RPMI8226 (cell line): ENCODE data around the gene OR10H5.
"Not testable (repeated sequence)": the region's sequence is repeated elsewhere in the genome, so short reads cannot be mapped to it uniquely, and the experiment has no call there.

Source experiments
- DNase-seq: peaks from one replicate; pipeline ENCODE4 v3.0.0-alpha.2; 2015

The OR10H5 gene

DNA sequence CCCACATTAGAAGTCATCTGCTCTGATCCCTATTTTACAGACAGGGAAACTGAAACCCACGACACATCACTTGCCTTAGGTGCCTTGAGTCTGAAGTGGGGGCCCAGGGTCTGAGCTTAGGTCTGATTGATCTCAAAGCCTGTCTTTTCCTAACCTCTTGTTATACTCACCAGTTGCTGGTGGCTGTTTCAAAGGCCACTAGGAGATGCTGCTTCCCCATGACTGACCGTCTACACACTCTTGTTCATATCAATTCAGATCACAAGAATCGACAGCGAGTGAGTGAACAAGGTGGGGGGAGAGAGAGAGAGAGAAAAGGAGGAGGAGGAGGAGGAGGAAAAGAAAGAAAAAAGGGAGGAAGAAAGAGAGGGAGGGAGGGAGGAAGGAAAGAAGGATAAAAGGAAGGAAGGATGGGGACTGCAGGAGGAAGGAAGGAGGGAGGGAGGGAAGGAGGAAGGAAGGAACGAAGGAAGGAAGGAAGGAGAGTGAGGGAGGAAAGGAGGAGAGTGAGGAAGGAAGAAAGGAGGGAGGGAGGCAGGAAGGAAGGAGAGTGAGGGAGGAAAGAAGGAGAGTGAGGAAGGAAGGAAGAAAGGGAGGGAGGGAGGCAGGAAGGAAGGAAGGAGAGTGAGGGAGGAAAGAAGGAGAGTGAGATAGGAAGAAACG, 24.7 kb downstream of the OR10H5 start:
- peak; percentile 44 for DNase-seq

DNA sequence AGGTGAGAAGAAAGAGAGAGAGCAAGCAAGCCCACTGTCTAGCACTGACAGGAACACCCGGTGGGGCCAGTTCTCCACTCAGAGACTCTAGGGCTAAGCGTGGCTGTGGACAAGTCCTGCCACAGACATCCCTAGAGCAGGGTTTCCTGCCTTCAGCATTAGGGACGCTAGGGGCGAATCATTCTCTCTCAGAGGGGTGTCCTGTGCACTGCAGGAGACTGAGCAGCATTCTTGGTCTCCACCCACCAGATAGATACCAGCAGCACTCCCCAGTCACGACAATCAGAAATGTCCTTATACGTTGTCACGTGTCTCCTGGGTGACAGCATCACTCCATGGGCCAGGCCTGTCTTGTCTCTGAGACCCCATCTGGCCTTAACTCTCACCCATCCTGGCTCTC, 26.5 kb downstream of the OR10H5 start:
- DNase-seq: no peak

DNA sequence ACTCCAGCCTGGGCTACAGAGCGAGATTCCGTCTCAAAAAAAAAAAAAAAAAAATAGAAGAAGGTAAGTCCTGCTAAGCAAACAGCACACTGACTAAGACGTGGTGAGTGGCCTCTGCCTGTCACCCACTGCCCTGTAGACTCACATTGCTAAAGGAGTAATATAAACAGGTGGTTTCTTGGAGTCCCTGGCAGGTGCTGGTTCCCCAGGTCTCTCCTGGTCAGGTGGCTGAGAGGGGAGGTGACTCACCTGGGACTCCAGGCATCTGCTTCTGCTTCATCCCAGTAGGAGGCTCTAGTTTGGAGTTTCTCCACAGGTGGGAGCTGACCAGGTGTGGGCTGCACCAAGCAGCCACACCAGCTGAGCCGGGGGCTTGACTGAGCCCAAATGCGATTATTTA, 27.8 kb downstream of the OR10H5 start, which contains the start of gene OR10H1:
OR10H1 (minus strand) TSS at position 359 of the 400 bp plus-strand sequence. CDS start 7,627 bp downstream, outside the sequence.
- DNase-seq: peak; percentile 5

DNA sequence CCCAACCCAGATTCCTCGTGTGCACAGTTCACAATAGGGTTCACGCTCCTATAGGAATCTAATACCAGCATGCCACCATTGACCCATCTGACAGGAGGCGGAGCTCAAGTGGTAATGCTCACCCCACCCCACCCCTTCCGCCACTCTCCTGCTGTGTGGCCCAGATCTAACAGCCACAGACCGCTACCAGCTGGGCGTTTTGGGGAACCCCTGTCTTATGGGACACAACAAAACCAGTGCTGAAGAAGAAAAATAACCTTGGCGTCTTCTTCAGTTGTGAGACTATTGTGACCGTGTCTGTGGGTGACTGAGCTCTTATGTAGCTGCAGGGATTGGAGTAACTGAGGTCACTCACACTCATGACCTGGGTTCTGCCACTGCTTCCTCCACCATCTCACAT, 33.2 kb downstream of the OR10H5 start:
- DNase-seq: no peak

DNA sequence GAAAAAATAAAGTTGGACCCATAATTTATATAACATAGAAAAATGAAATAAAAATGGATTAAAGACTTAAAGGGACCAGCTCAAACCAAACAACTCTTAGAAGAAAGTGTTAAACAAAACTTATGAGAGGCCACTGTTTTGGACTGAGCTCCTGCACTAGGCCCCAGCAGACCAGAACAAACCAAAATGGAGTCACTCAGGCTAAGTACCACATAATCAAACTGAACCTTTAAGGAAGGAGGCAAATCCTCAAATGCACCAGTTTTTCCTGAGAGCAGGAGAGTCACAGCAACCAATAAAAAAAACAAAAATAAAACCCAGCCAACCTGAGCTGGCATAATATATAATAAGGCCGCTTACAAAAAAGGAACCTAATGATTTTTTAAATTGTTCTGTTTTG, 38.3 kb downstream of the OR10H5 start:
- no peak for DNase-seq

DNA sequence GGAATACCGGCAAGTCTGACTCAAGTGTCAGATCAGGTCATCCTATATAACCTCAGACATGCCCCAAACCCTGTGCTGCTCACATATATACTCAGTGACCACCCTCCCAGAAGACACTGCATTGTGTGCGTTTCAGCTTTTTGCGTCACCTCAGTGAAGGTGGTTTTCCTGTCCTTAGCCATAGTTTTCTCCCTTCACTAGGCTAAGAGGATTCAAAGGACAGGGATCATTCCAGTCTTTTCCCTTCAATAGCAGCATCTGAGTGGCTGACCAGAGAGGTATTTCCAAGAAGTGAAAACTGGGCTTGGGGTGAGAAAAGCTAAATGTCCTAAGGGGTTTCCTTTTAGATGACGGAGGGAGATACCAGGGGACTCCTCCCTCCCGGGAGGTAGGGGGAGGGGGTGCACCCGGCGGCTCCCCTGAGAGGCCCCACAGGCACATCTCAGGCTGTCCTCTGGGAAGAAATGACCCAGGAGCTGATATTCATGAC, 40.7 kb downstream of the OR10H5 start:
- DNase-seq: no peak

DNA sequence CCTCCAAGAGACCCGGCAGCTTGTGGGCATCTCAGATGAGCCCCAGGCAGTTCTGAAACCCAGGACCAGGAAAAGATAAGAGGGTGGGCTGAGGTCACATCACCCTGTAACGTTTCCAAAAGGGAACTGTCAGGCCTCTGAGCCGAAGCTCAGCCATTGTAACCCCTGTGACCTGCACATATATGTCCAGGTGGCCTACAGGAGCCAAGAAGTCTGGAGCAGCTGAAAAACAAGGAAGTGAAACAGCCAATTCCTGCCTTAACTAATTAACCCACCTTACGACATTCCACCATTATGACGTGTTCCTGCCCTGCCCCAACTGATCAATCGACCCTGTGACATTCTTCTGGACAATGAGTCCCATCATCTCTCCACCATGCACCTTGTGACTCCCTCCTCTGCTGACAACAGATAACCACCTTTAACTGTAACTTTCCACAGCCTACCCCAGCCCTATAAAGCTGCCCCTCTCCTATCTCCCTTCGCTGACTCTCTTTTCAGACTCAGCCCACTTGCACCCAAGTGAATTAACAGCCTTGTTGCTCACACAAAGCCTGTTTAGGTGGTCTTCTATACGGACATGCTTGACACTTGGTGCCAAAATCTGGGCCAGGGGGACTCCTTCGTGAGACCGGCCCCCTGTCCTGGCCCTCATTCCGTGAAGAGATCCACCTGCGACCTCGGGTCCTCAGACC, 41.3 kb downstream of the OR10H5 start:
- peak; percentile 56 for DNase-seq

DNA sequence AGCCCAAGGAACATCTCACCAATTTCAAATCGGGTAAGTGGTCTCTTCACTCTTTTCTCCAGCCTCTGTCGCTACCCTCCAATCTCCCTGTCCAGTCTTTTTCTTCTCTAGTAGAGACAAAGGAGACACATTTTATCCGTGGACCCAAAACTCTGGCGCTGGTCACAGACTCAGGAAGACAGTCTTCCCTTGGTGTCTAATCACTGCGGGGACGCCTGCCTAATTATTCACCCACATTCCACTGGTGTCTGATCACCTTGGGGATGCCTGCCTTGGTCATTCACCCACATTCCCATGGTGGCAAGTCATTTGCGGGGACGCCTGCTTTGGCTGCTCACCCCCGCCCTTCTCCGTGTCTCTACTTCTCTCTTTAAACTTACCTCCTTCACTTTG, 41.8 kb downstream of the OR10H5 start:
- DNase-seq: no peak

DNA sequence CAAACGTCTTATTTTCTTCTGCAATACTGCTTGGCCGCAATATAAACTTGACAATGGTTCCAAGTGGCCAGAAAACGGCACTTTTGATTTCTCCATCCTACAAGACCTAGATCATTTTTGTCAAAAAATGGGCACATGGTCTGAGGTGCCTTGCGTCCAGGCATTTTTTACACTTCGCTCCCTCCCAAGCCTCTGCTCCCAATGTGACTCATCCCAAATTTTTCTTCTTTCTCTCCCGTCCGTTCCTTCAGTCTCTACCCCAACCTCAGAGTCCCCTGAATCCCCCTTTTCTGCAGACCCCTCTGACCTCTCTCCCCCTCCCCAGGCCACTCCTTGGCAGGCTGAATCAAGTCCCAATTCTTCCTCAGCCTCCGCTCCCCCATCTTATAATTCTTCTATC, 42.3 kb downstream of the OR10H5 start:
- no peak for DNase-seq

DNA sequence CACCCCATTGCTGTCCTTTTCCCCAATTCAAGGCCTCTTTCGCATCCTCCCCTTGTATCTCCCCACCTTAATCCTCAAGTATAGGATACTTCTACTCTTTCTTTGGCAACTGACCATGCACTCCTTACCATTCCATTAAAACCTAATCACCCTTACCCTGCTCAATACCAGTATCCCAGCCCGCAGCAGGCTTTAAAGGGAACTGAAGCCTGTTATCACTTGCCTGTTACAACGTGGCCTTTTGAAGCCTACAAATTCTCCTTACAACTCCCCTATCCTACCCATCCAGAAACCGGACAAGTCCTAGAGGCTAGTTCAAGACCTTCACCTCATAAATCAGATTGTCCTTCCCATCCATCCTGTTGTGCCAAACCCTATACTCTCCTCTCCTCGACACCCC, 44.2 kb downstream of the OR10H5 start:
- no peak for DNase-seq

DNA sequence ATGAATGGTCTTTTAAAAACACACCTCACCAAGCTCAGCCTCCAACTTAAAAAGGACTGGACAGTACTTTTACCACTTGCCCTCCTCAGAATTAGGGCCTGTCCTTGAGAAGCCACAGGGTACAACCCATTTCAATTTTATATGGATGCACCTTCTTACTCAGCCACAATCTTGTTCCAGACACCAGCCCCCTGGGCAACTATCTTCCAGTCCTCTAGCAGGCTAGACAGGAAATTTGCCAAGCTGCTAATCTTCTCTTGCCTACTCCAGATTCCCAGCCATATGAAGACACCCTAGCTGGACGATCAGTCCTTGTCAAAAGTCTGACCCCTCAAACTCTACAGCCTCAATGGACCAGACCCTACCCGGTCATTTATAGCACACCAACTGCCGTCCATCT, 46.8 kb downstream of the OR10H5 start:
- not testable (repeated sequence) for DNase-seq

DNA sequence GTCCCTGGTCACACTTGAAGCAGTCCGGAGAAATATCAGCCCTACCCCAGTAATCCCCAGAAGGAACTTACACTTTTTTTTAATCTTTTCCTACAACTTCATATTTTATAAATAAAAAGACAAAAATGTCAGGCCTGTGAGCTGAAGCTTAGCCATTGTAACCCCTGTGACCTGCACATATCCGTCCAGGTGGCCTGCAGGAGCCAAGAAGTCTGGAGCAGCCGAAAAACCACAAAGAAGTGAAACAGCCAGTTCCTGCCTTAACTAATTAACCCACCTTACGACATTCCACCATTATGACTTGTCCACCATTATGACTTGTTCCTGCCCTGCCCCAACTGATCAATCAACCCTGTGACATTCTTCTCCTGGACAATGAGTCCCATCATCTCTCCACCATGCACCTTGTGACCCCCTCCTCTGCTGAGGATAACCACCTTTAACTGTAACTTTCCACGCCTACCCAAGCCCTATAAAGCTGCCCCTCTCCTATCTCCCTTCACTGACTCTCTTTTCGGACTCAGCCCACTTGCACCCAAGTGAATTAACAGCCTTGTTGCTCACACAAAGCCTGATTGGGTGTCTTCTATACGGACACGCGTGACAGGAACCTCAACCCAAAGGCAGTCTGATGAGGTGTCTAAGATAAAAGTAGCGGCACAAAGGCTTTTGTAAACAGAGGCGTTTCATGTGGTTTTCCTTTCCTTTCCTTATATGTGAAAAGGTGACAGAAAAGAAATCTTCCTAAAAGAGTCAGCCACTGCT, 48.3 kb downstream of the OR10H5 start:
- DNase-seq: peak; percentile 72

DNA sequence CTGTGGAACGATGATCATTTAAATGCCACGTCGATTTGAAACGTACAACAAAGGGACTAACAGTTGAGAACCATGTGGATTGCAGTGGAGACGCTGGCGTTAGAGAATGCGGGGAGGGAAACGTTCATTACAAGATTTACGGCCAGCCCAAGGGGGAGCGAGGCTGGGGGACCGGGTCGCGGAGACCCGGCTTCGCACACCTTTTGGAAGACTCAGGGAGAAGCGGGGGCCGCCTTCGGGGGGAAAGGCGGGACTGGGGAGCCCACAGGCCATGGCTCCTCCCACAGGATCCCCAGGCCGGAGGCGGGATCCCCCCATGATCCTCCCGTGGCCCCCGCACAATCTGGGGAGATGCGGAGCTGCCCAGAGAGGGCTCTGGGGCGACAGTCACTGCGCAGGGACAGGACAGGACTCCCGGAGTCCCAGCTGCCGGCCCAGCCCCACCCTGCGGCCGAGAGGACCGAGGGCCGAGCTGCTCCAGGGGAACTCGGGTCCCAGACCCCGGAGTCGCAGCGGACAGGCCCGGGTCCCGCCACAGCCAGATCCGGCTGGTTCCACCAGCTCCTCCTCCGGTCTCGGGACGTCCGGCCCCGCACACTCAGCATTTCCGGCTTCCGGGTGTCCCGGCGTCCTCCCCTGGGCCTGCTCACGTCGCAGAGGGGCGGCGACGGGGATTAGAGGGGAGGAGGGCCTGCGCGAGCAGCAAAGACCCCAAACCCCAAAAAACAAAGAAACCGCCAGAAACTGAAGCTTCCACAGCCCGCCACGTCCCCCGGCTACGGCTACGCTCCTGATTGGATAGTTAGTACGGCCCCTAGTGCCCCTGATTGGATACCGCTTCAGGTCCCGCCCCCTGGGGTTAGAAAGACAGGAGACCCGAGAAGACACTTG, 49.1 kb downstream of the OR10H5 start:
- DNase-seq: peak; percentile 97

DNA sequence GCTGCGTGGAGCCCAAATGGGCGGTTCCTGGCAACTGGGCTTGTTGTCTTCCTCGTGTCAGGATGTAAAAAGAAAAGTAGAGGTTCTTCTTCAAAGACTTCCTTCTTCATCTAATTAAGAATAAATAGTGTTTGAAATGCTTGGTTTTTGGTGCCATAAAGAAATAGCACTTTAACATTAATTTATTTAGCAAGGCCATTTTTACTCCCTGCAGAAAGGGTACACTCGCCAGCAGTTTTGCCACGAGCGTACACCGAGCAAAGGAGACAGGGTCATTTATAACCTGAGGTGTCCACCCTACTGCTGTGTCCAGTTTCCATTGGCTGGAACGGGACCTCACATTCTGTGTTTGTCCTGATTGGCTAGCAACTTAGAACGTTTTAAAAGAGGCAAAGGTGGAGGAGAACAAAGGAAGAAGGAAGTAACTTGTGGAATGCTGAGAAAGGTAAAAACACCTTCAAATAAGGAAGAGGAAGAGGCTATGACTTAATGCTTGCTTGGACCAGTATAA, 49.8 kb downstream of the OR10H5 start:
- no peak for DNase-seq

DNA sequence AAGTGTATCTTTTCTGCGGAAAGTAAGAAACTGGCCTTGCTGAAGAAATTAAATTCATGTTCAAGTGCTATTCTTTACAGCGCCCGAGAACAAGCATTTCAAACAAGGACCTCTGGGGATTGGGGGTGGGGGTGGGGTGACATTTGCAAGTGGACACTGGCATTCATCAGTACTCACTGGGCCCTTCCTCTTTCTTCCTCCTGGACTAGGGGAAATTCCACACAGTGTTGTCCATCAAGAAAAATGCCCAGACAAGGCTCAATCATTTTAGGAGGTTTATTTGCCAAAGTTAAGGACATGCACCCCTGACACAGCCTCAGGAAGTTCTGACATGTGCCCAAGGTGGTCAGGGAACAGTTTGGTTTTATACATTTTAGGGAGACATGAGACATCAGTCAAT, 50.9 kb downstream of the OR10H5 start:
- no peak for DNase-seq

DNA sequence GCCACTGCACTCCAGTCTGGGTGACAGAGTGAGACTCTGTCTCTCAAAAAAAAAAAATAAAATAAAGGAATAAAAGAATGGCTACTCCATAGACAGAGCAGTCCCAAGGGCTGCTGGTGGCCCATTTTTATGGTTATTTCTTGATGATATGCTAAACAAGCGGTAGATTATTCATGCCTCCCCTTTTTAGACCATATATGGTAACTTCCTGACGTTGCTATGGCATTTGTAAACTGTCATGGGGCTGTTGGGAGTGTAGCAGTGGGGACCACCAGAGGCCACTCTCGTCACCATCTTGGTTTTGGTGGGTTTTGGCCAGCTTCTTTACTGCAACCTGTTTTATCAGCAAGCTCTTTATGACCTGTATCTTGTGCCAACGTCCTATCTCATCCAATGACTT, 52.4 kb downstream of the OR10H5 start:
- not testable (repeated sequence) for DNase-seq

DNA sequence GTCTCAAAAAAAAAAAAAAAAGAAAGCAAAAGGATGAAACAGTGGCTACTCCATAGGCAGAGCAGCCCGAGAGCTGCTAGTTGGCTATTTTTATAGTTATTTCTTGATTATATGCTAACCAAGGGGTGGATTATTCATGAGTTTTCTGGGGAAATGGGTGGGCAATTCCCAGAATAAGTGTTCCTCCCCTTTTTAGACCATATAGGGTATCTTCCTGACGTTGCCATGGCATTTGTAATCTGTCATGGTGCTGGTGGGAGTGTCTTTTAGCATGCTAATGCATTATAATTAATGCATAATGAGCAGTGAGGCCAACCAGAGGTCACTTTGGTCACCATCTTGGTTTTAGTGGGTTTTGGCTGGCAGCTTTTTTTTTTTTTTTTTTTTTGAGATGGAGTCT, 53.4 kb downstream of the OR10H5 start:
- no peak for DNase-seq

DNA sequence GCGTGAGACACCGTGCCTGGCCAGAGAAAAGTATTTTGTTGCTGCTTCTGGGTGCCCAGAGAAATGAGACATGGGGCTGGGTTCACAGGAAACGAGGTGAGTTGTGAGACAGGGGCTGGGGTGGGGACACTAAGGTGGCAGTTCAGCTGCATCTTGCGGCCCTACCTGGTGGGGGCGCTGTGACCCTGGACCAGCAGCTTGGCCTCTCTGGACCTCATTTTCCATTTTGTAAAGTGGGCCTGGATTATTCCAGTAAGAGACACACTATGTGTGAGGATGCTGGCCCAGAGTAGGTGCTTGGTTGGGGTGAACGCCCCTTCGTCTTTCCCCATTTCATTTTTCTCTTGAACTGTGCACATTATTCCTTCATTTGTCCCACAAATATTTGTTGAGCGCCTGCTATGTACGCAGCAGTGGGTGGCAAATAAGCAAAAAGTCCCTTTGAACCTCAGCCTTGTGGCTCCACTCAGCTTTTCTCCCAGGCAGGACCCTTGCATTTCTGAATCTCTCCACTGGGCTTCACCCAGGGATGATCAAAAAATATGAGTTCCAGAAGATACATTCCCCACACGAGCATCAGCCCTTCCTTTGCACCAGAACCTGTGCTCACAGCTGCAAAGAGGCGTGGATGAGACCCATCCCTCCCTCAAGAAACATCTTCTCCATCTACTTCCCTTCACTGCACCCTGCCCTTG, 54.6 kb downstream of the OR10H5 start:
- DNase-seq: no peak

DNA sequence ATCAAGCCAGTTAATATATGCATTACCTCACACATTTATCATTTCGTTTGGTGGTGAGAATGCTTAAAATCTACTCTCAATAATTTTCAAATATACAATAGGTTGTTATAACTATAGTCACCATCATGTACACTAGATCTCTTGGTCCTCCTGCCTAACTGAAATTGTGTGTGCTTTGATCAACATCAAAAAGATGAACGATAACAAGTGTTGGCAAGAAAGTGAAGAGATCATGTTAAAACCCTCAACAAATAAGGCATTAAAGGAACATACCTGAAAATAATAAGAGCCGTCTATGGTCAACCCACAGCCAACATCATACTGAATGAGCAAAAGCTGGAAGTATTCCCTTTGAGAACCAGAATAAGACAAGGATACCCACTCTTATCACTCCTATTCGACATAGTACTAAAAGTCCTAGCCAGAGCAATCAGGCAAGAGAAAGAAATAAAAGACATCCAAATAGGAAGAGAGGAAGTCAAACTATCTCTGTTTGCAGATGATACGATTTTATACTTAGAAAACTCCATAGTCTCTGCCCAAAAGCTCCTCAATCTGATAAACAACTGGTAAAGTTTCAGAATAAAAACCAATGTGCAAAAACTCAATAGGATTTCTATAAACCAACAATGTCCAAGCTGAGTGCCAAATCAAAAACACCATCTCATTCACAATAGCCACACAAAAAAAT, 55.9 kb downstream of the OR10H5 start:
- no peak for DNase-seq

DNA sequence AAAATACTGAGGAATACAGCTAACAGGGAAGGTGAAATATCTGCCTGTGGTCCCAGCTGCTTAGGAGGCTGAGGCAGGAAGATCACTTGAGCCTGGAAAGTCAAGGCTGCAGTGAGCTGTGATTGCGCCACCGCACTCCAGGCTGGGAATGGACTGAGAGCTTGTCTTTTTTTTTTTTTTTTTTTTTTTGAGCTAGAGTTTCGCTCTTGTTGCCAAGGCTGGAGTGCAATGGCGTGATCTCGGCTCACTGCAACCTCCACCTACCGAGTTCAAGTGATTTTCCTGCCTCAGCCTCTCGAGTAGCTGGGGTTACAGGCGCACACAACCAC, 56.4 kb downstream of the OR10H5 start:
- DNase-seq: not testable (repeated sequence)

DNA sequence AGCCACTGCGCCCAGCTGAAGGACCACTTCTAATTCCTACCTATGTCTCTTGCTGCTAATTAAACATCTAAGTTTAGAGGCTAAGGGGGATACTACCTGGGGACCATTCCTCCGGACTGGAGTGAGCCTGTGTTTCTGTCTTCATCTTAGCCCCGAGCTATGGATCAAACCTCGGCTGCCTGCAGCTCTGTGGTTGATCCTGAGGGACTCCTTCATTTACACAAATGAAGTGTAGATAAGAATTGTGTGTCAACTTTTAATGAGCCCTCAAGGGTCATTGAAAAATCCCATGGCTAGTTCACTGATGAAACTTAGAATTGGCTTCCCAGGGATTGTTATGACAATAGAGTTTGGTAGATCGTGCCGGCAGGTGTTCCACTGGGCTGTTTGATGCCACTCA, 59.5 kb downstream of the OR10H5 start:
- no peak for DNase-seq
